Pancreas (tissue), 10 donors: ENCODE data around the gene TBX18. TPM values are rescaled to one million over a fixed set of nuclear protein-coding genes. Genes with fewer than 3 reads are reported as not detected.

ENCODE experiments used
- ATAC-seq, 4 donors: fragments of 200-7000 bp; cut with Tn5 transposase; one replicate each; pipeline versions ENCODE4 v1.8.0 to v1.9.1; 2020; ENCODE audit warnings: mild to moderate bottlenecking in 4 of 4, moderate library complexity in 4 of 4
- DNase-seq, 6 donors: peaks; one replicate each; pipeline ENCODE4 v3.0.0-alpha.2; 2020
- FAIRE-seq: peaks from 2 replicates; lab custom pipeline; 2012; peaks lifted over from hg19 to GRCh38; lab: Jason Lieb, UNC
- H3K27ac ChIP-seq, 4 donors: fragments of 200-600 bp; sonication (generic); 1 replicate in 3 of 4; 2 replicates in 1 of 4; pipeline versions ENCODE4 v1.5.0 to v1.8.0; 2020
- H3K27me3 ChIP-seq, 4 donors: fragments of 200-600 bp; one replicate each; pipeline ENCODE4 v1.8.0; 2021
- H3K36me3 ChIP-seq, 3 donors: fragments of 200-600 bp; sonication (generic) in 1 of 3; one replicate each; pipeline versions ENCODE4 v1.5.0 to v1.8.0; 2020 to 2021
- H3K4me1 ChIP-seq, 3 donors: fragments of 200-600 bp; one replicate each; pipeline ENCODE4 v1.8.0; 2021
- H3K4me3 ChIP-seq, 4 donors: fragments of 200-600 bp; sonication (generic) in 2 of 4; one replicate each; pipeline versions ENCODE4 v1.5.0 to v1.8.0; 2020 to 2021
- H3K9me3 ChIP-seq, 4 donors: fragments of 200-600 bp; one replicate each; pipeline ENCODE4 v1.8.0; 2021
- CTCF ChIP-seq, 4 donors: fragments of 200-600 bp; sonication (generic) in 3 of 4; IDR thresholded peaks; one replicate each; pipeline versions ENCODE4 v1.5.0 to v1.8.0; 2021; ENCODE audit warnings: antibody characterized with exemption in 4 of 4
- WGBS, 2 donors: extraction: QIAGEN DNeasy Blood & Tissue Kit; methylation state at CpG; one replicate each; pipeline ENCODE4 v1.1.7; 2013; 5-methylcytosine and 5-hydroxymethylcytosine counted together
- intact Hi-C, 3 donors: fragments of 100-400 bp; cut with DNase I; formaldehyde crosslinking; loops; one replicate each; pipeline versions ENCODE4 v1.11.1 to v1.14.2; 2022
- polyA plus RNA-seq, 2 donors: library from polyadenylated mRNA; stranded (reverse); fragments of 200-250 nt; gene quantifications; one replicate each; pipeline ENCODE4 v1.2.3, GENCODE V29; 2013
- total RNA-seq, 6 donors: library from RNA; stranded (reverse); fragmentation: NEBNext Ultra II Directional in 4 of 6; extraction: Animal tissue kit (Norgen Biotek cat#: 25700) in 4 of 6; gene quantifications; one replicate each; pipeline versions ENCODE4 v1.2.1 to v1.2.4, GENCODE V29; 2021 to 2023
- donor health status: healthy with polysubstance abuse.
- donor health status: DM: no; HTN: no; CAD: no; lungs with moderate emphysema.
- donor health status: DM: no; HTN: no; CAD: no.
- donor health status: control.
- donor health status: control.
- donor health status: Bipolar disorder and iron deficiency.
- donor health status: DM: yes; HTN: yes; CAD: no.
- donor health status: DM: no; HTN: no; CAD: no.
- donor health status: DM: no; HTN: no; CAD: no.
- donor health status: DM: yes; HTN: yes; CAD: no.

The TBX18 gene
- total and polyA plus RNA-seq, 8 donors = 0.08 to 0.84 (median 0.52) TPM; not detected in 1

- ATAC-seq (no peak), FAIRE-seq (no peak), DNase-seq (no peak)
- Histone ChIP-seq H3K27ac (no peak overlapping the region), H3K9me3 (no peaks in the 10 kb centered on the region), H3K27me3 (no peaks in the 10 kb centered on the region), H3K4me3 (no peak overlapping the region), H3K36me3 (no peaks in the 10 kb centered on the region), H3K4me1 (no peaks in the 10 kb centered on the region)
- WGBS, 2 donors = 35 to 36% methylated on average over 5 of the region's 5 CpGs
- no peak for TF ChIP-seq CTCF (IDR thresholded peaks at IDR 0.05)
- intact Hi-C loops = no loop called here
These were observed 46.1 kb downstream of the TBX18 start for GRCh38 chr6:84718038-84718955.

GRCh38 chr6:84709121-84709520 lies 55.3 kb downstream of the TBX18 start:
- no peaks in the 10 kb centered on the region for H3K27me3 ChIP-seq
- H3K4me1 ChIP-seq = no peaks in the 10 kb centered on the region
- ATAC-seq (no peak), DNase-seq (no peak), FAIRE-seq (no peak)
- 35 to 61% methylated on average over 1 of the region's 1 CpG for whole genome bisulfite sequencing, 2 donors
- no peak overlapping the region for H3K4me3 ChIP-seq
- no peak overlapping the region for H3K27ac ChIP-seq
- no peaks in the 10 kb centered on the region for H3K9me3 ChIP-seq
- intact Hi-C loops = no loop called here
- TF ChIP-seq CTCF (IDR thresholded peaks at IDR 0.05) = no peak
- H3K36me3 ChIP-seq = no peaks in the 10 kb centered on the region

GRCh38 chr6:84707171-84707570 lies 57.2 kb downstream of the TBX18 start:
- intact Hi-C loops = no loop called here
- DNase-seq (no peak), FAIRE-seq (no peak), ATAC-seq (no peak)
- 60 to 80% methylated on average over 3 of the region's 3 CpGs for WGBS, 2 donors
- Histone ChIP-seq H3K4me1 (no peaks in the 10 kb centered on the region), H3K4me3 (no peak overlapping the region), H3K9me3 (no peaks in the 10 kb centered on the region), H3K36me3 (no peaks in the 10 kb centered on the region), H3K27me3 (no peaks in the 10 kb centered on the region), H3K27ac (no peak overlapping the region)
- TF ChIP-seq CTCF (IDR thresholded peaks at IDR 0.05) = no peak

GRCh38 chr6:84696166-84696565 lies 68.2 kb downstream of the TBX18 start:
- Histone ChIP-seq H3K9me3 (no peaks in the 10 kb centered on the region), H3K27ac (no peak overlapping the region), H3K27me3 (no peaks in the 10 kb centered on the region), H3K4me1 (no peaks in the 10 kb centered on the region), H3K4me3 (no peak overlapping the region), H3K36me3 (no peaks in the 10 kb centered on the region)
- DNase-seq (no peak), ATAC-seq (no peak), FAIRE-seq (no peak)
- TF ChIP-seq CTCF (IDR thresholded peaks at IDR 0.05) = no peak
- WGBS, 2 donors = 26 to 38% methylated on average over 1 of the region's 1 CpG
- intact Hi-C loops = no loop called here
